Mesothelial cell of epicardium (in vitro differentiated cells): ENCODE results near the gene SPTLC1. TPM values are rescaled to one million over a fixed set of nuclear protein-coding genes. Genes with fewer than 3 reads are reported as not detected.
A peak's percentile ranks its signal among the peaks of the same experiment; 100 is the strongest.
"Not testable (repeated sequence)": the region's sequence is repeated elsewhere in the genome, so short reads cannot be mapped to it uniquely, and the experiment has no call there.

ENCODE experiments used
- DNase-seq, 2 experiments: peaks; one replicate each; pipeline ENCODE4 v3.0.0; 2021; ENCODE audit warnings: low spot score in 2 of 2; ENCODE audit not compliant: unreplicated experiment in 2 of 2
- H3K27ac Mint-ChIP-seq: 2 replicates; pipeline ENCODE4 v1.8.0; 2021; ENCODE audit warnings: mixed read lengths
- H3K27me3 Mint-ChIP-seq: 2 replicates; pipeline ENCODE4 v1.8.0; 2021; ENCODE audit warnings: low read depth, mixed read lengths
- H3K36me3 Mint-ChIP-seq: 2 replicates; pipeline ENCODE4 v1.8.0; 2021; ENCODE audit warnings: mixed read lengths
- H3K4me1 Mint-ChIP-seq: 2 replicates; pipeline ENCODE4 v1.8.0; 2021; ENCODE audit warnings: mixed read lengths
- H3K4me3 Mint-ChIP-seq: 2 replicates; pipeline ENCODE4 v1.8.0; 2021; ENCODE audit warnings: mild to moderate bottlenecking, moderate library complexity, mixed read lengths
- H3K9me3 Mint-ChIP-seq: 2 replicates; pipeline ENCODE4 v1.8.0; 2021; ENCODE audit warnings: mixed read lengths
- CTCF ChIP-seq: fragments of 200-600 bp; sonication (generic); IDR thresholded peaks from one replicate; pipeline ENCODE4 v1.5.0; 2021; ENCODE audit warnings: antibody characterized with exemption; ENCODE audit not compliant: unreplicated experiment
- total RNA-seq: library from RNA; stranded (reverse); gene quantifications from 3 replicates; pipeline ENCODE4 v1.2.1, GENCODE V29; 2021

SPTLC1 gene
- total RNA-seq, 1 donor from 2014 or later, result 77.7 TPM

- no peak for DNase-seq
- Mint-ChIP-seq H3K9me3 (peaks cover 9% of the 10 kb centered on the region), H3K4me1 (peaks cover 8% of the 10 kb centered on the region), H3K27ac (no peak overlapping the region), H3K27me3 (peaks cover 8% of the 10 kb centered on the region), H3K4me3 (no peak overlapping the region), H3K36me3 (no peaks in the 10 kb centered on the region)
- no peak for TF ChIP-seq CTCF
Measured at GRCh38 chr9:92135576-92135975, 20.4 kb upstream of the SPTLC1 start.

- Mint-ChIP-seq H3K27ac (no peak overlapping the region), H3K4me3 (peak overlapping the region; percentile 50), H3K4me1 (peaks cover 6% of the 10 kb centered on the region), H3K9me3 (peaks cover 15% of the 10 kb centered on the region), H3K27me3 (peaks cover 14% of the 10 kb centered on the region), H3K36me3 (no peaks in the 10 kb centered on the region)
- TF ChIP-seq CTCF, result peak; percentile 93
- peak; percentile 76 to 88 for DNase-seq
Measured at GRCh38 chr9:92133949-92134604, 18.9 kb upstream of the SPTLC1 start.

DNA sequence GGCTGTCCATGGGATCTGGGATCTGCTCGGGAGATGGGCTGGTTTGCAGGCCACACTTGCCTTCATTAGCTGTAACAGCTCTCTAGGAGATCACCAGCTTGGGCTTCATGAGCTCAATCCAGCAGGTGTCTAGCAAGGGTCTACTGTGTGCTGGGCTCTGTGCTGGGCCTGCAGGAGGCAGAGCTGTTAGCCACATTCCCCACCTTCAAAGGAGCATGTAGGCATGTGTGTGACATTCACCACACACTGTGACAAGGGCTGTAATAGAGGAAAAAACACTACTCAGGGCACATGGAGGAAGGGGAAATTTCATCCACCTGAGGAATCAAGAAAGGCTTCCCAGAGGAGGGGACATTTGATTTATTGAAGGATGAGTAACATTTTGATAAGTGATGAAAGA is 17.7 kb upstream of the SPTLC1 start:
- peaks cover 14% of the 10 kb centered on the region for H3K27me3 Mint-ChIP-seq
- H3K4me3 Mint-ChIP-seq, result not testable (repeated sequence)

DNA sequence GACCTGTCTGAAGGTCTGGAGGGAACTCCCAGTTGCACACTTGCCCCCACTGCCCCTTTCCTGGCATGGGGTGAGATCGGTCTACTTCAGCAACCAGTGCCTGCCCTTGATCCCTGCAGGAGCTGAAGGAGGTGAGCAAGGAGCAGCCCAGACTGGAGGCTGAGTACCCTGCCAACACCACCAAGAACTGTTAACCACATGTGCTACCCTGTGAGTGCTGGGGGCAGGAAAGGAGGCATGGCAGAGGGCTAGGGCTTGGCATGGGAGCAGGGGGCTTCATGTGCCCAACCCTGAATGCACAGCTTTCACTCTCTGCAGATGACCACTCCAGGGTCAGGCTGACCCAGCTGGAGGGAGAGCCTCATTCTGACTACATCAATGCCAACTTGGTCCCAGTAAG is 17.3 kb upstream of the SPTLC1 start:
- TF ChIP-seq CTCF, result no peak
- DNase-seq, result no peak
- H3K27ac Mint-ChIP-seq, result no peak overlapping the region

More for the DNA sequence above, 17.7 kb upstream of the SPTLC1 start:
- peaks cover 15% of the 10 kb centered on the region for H3K9me3 Mint-ChIP-seq
- not testable (repeated sequence) for DNase-seq, H3K36me3 Mint-ChIP-seq, H3K4me1 Mint-ChIP-seq, H3K27ac Mint-ChIP-seq

DNA sequence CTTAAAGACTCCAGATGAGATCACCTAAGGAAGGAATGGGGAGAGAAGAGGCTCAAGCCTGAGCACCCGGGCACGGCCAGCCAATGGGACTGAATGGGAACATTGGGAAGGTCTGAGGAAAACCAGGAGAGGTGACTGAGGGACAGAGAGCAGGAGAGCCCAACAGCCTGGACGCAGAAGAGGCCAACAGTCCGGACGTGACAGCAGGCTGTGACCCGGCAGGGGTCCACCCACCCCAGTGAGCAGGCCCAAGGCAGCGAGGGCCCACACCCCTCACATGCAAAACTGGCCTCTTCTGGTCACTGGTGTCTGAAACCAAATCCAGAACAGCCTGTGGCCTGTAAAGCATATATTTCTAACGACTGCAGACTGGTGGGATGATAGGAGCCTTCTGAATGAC is 7.6 kb upstream of the SPTLC1 start:
- Mint-ChIP-seq H3K9me3 (no peaks in the 10 kb centered on the region), H3K27me3 (peaks cover 27% of the 10 kb centered on the region), H3K4me1 (no peaks in the 10 kb centered on the region), H3K4me3 (no peak overlapping the region), H3K36me3 (no peaks in the 10 kb centered on the region), H3K27ac (no peak overlapping the region)
- DNase-seq, result no peak
- TF ChIP-seq CTCF, result no peak

More for the DNA sequence above, 17.3 kb upstream of the SPTLC1 start:
- peaks cover 14% of the 10 kb centered on the region for H3K27me3 Mint-ChIP-seq
- H3K4me3 Mint-ChIP-seq, result no peak overlapping the region
- no peaks in the 10 kb centered on the region for H3K36me3 Mint-ChIP-seq
- H3K4me1 Mint-ChIP-seq, result peaks cover 6% of the 10 kb centered on the region
- H3K9me3 Mint-ChIP-seq, result peaks cover 15% of the 10 kb centered on the region

DNA sequence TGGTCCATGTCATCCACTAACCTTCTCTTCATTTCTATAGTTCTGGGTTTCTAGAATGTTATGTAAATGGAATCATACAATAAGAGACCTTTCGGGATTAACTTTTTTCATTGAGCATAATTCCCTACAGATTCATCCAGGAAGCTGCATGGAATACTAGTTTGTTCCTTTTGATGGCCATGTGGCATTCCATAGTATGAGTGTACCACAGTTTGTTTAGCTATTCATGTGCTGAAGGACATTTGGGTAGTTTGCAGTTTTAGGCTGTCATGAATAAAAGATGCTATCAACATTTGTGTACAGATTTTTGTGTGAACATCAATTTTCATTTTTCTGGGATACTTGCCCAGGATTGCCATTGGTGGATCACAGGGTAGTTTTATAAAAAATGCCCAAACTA is 6.8 kb upstream of the SPTLC1 start:
- Mint-ChIP-seq H3K36me3 (no peaks in the 10 kb centered on the region), H3K27me3 (peaks cover 27% of the 10 kb centered on the region), H3K9me3 (no peaks in the 10 kb centered on the region), H3K4me3 (no peak overlapping the region), H3K4me1 (no peaks in the 10 kb centered on the region), H3K27ac (no peak overlapping the region)
- no peak for TF ChIP-seq CTCF
- DNase-seq, result no peak
